A549 (cell line): ENCODE results near the gene GRM5. TPM values are rescaled to one million over a fixed set of nuclear protein-coding genes. Genes with fewer than 3 reads are reported as not detected.

Experiments used
- ATAC-seq, 2 experiments: fragments of 200-7000 bp in 1 of 2; fragments of >200 bp in 1 of 2; cut with Nextera tagmentation in 1 of 2; cut with Tn5 transposase in 1 of 2; 3 replicates each; pipeline versions ENCODE4 v1.8.0 to v1.9.1; 2018 to 2020; ENCODE audit warnings: mild to moderate bottlenecking in 1 of 2, moderate library complexity in 1 of 2
- CTCF ChIA-PET: fragments of 300-600 bp; sonication (Branson Sonifier 250); formaldehyde crosslinking; extraction: SDS; loops from one replicate; lab custom pipeline; 2021; ENCODE audit warnings: antibody characterized with exemption, inconsistent platforms; lab: Yijun Ruan, JAX
- POLR2A ChIA-PET: fragments of 350-600 bp; formaldehyde crosslinking; extraction: SDS; loops from one replicate; lab custom pipeline; 2021; ENCODE audit warnings: antibody characterized with exemption, inconsistent platforms; lab: Yijun Ruan, JAX
- DNase-seq, 2 experiments: peaks; one replicate each; pipeline versions ENCODE4 v3.0.0 to v3.0.0-alpha.2; 2011 to 2016; ENCODE audit warnings: low read depth in 1 of 2, low spot score in 1 of 2
- FAIRE-seq: peaks from 2 replicates; lab custom pipeline; 2011; peaks lifted over from hg19 to GRCh38; lab: Jason Lieb, UNC
- H3K27ac ChIP-seq, 2 experiments: fragments of >200 bp; sonication (Bioruptor Twin); formaldehyde crosslinking; 3 replicates each; pipeline ENCODE4 v1.5.1; 2016 to 2017
- H3K4me1 ChIP-seq: fragments of >200 bp; sonication (Bioruptor Twin); formaldehyde crosslinking; 3 replicates; pipeline ENCODE4 v1.6.1; 2016
- H3K4me2 ChIP-seq: fragments of >200 bp; sonication (Bioruptor Twin); formaldehyde crosslinking; 3 replicates; pipeline ENCODE4 v1.6.1; 2016
- H3K4me3 ChIP-seq: fragments of >200 bp; sonication (Bioruptor Twin); formaldehyde crosslinking; 3 replicates; pipeline ENCODE4 v1.5.1; 2016
- H3K9me3 ChIP-seq: fragments of >200 bp; sonication (Bioruptor Twin); formaldehyde crosslinking; 3 replicates; pipeline ENCODE4 v1.6.1; 2016
- CBX8 ChIP-seq: fragments of 200-600 bp; sonication (generic); IDR thresholded peaks from 2 replicates; pipeline ENCODE4 v1.6.1; 2016
- CHD2 ChIP-seq: fragments of 150-350 bp; IDR thresholded peaks from 2 replicates; pipeline ENCODE4 v1.6.1; 2014; ENCODE audit warnings: low read length; ENCODE audit not compliant: partially characterized antibody
- CHD4 ChIP-seq: fragments of 200-600 bp; sonication (generic); IDR thresholded peaks from 2 replicates; pipeline ENCODE4 v1.6.1; 2016; ENCODE audit warnings: antibody characterized with exemption, mild to moderate bottlenecking, borderline replicate concordance
- FOSL2 ChIP-seq, 2 experiments: fragments of 450-650 bp in 1 of 2; fragments of >200 bp in 1 of 2; sonication (Bioruptor Twin) in 1 of 2; formaldehyde crosslinking; IDR thresholded peaks; 2 replicates each; pipeline versions ENCODE4 v1.5.0 to v1.6.1; 2016 to 2020; ENCODE audit warnings: mild to moderate bottlenecking in 1 of 2, moderate library complexity in 1 of 2
- FOXS1 ChIP-seq: fragments of 250-450 bp; sonication (Bioruptor Pico); IDR thresholded peaks from 2 replicates; pipeline ENCODE4 v1.5.0; 2020; ENCODE audit warnings: mild to moderate bottlenecking, moderate library complexity
- HDAC2 ChIP-seq: fragments of 200-600 bp; sonication (generic); IDR thresholded peaks from 2 replicates; pipeline ENCODE4 v1.6.1; 2016
- HEYL ChIP-seq: fragments of 250-450 bp; sonication (Bioruptor Pico); IDR thresholded peaks from 2 replicates; pipeline ENCODE4 v1.8.0; 2021; ENCODE audit warnings: mild to moderate bottlenecking, moderate library complexity
- JUNB ChIP-seq: fragments of >200 bp; sonication (Bioruptor Twin); formaldehyde crosslinking; IDR thresholded peaks from 2 replicates; pipeline ENCODE4 v1.6.1; 2016
- KDM1A ChIP-seq: fragments of 200-600 bp; sonication (generic); IDR thresholded peaks from 2 replicates; pipeline ENCODE4 v1.6.1; 2016; ENCODE audit warnings: low read depth, mild to moderate bottlenecking
- MAZ ChIP-seq: fragments of 150-350 bp; IDR thresholded peaks from 2 replicates; pipeline ENCODE4 v1.6.1; 2014; ENCODE audit warnings: antibody characterized with exemption, low read depth, low read length, borderline replicate concordance
- PHF8 ChIP-seq: fragments of 200-600 bp; sonication (generic); IDR thresholded peaks from 2 replicates; pipeline ENCODE4 v1.6.1; 2016; ENCODE audit warnings: low read depth, mild to moderate bottlenecking, antibody characterized with exemption, moderate library complexity, borderline replicate concordance
- RARB ChIP-seq: fragments of 250-450 bp; sonication (Bioruptor Pico); IDR thresholded peaks from 2 replicates; pipeline ENCODE4 v1.8.0; 2021; ENCODE audit warnings: mild to moderate bottlenecking, moderate library complexity
- RCOR1 ChIP-seq: fragments of 150-350 bp; IDR thresholded peaks from 2 replicates; pipeline ENCODE4 v1.6.1; 2014; ENCODE audit warnings: antibody characterized with exemption, low read length, low read depth
- TFCP2L1 ChIP-seq: fragments of 250-450 bp; sonication (Bioruptor Pico); IDR thresholded peaks from 2 replicates; pipeline ENCODE4 v1.5.0; 2021; ENCODE audit warnings: mild to moderate bottlenecking
- WGBS: methylation state at CpG from one replicate; pipeline ENCODE4 v1.1.6; 2017; ENCODE audit errors: missing lambda C conversion rate; 5-methylcytosine and 5-hydroxymethylcytosine counted together
- polyA plus RNA-seq, 4 experiments: library from polyadenylated mRNA; depleted of rRNA in 3 of 4; stranded (reverse); fragments of >200 nt; fragmentation: RNase III in 1 of 4; extraction: RNeasy Plus Mini Kit Qiagen cat#74134 plus additional on column Dnase treatment in 1 of 4; gene quantifications; 2 replicates in 3 of 4; 3 replicates in 1 of 4; pipeline ENCODE4 v1.2.3, GENCODE V29; 2011 to 2017
- TF ChIP-seq, protein P1 (sequence below): IDR thresholded peaks from 2 replicates; pipeline ENCODE4 v1.6.1; 2012
- TF ChIP-seq, protein P2 (sequence below): fragments of >200 bp; sonication (Bioruptor Twin); formaldehyde crosslinking; IDR thresholded peaks from 2 replicates; pipeline ENCODE4 v1.6.1; 2016
- TF ChIP-seq, protein P3 (sequence below): fragments of 450-650 bp; IDR thresholded peaks from 2 replicates; pipeline ENCODE4 v1.6.1; 2014; ENCODE audit warnings: antibody characterized with exemption
- TF ChIP-seq, protein P4 (sequence below): fragments of 150-350 bp; IDR thresholded peaks from 2 replicates; pipeline ENCODE4 v1.6.1; 2014; ENCODE audit warnings: low read depth, mild to moderate bottlenecking, low read length
- TF ChIP-seq, protein P5 (sequence below): fragments of 250-450 bp; sonication (Bioruptor Pico); IDR thresholded peaks from 2 replicates; pipeline ENCODE4 v1.5.0; 2021; ENCODE audit warnings: mild to moderate bottlenecking, moderate library complexity, borderline replicate concordance
- TF ChIP-seq, protein P6 (sequence below): fragments of 200-600 bp; sonication (generic); IDR thresholded peaks from 2 replicates; pipeline ENCODE4 v1.6.1; 2016; ENCODE audit warnings: antibody characterized with exemption, mild to moderate bottlenecking, moderate library complexity

Gene GRM5
- polyA plus RNA-seq, 2 of the 4 experiments (the other 2 are of a cell fraction): 0.01 TPM; not detected in 1

DNA sequence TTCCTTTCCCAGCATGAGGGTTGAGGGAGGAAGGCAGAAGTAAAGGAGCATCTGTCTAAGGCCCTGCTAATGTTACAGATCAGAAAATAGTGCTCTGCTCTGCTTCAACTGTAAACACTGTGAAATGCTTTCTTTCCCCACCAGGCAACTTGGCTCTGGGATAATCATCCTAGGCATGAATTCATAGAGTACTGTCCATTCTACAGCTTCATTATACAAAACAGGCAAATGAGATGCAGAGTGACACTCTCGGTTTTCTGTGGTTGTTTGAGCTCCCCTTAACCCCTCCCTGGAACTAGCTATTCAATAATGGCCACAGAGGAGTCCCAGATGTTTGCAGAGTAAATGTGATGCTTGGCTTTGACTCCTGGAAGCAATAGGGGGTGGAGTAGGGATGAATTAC lies 544.0 kb downstream of the GRM5 start:
- no peak for FAIRE-seq
- ATAC-seq: 0 out of 6 replicates have a peak, but pooled peaks of 1 of the 2 experiments have one; percentile 24
- H3K4me1 ChIP-seq: no peaks in the 10 kb centered on the region
- no peak for TF ChIP-seq CHD2
- TF ChIP-seq RCOR1: no peak
- no peak for TF ChIP-seq RARB (CRISPR knock-in tag)
- TF ChIP-seq, protein P1, sequence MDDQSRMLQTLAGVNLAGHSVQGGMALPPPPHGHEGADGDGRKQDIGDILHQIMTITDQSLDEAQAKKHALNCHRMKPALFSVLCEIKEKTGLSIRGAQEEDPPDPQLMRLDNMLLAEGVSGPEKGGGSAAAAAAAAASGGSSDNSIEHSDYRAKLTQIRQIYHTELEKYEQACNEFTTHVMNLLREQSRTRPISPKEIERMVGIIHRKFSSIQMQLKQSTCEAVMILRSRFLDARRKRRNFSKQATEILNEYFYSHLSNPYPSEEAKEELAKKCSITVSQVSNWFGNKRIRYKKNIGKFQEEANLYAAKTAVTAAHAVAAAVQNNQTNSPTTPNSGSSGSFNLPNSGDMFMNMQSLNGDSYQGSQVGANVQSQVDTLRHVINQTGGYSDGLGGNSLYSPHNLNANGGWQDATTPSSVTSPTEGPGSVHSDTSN: no peak
- TF ChIP-seq TFCP2L1 (CRISPR knock-in tag): no peak
- TF ChIP-seq, protein P2, sequence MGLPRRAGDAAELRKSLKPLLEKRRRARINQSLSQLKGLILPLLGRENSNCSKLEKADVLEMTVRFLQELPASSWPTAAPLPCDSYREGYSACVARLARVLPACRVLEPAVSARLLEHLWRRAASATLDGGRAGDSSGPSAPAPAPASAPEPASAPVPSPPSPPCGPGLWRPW: no peak
- TF ChIP-seq, protein P3, sequence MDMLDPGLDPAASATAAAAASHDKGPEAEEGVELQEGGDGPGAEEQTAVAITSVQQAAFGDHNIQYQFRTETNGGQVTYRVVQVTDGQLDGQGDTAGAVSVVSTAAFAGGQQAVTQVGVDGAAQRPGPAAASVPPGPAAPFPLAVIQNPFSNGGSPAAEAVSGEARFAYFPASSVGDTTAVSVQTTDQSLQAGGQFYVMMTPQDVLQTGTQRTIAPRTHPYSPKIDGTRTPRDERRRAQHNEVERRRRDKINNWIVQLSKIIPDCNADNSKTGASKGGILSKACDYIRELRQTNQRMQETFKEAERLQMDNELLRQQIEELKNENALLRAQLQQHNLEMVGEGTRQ: no peak
- TF ChIP-seq KDM1A: no peak
- no peak for TF ChIP-seq PHF8
- no peak for TF ChIP-seq JUNB
- no peak for TF ChIP-seq CBX8
- TF ChIP-seq HDAC2: no peak
- TF ChIP-seq, protein P4, sequence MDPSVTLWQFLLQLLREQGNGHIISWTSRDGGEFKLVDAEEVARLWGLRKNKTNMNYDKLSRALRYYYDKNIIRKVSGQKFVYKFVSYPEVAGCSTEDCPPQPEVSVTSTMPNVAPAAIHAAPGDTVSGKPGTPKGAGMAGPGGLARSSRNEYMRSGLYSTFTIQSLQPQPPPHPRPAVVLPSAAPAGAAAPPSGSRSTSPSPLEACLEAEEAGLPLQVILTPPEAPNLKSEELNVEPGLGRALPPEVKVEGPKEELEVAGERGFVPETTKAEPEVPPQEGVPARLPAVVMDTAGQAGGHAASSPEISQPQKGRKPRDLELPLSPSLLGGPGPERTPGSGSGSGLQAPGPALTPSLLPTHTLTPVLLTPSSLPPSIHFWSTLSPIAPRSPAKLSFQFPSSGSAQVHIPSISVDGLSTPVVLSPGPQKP: no peak
- no peak for TF ChIP-seq FOXS1 (CRISPR knock-in tag)
- TF ChIP-seq HEYL (CRISPR knock-in tag): no peak
- TF ChIP-seq FOSL2 (IDR thresholded peaks at IDR 0.05): no peak
- no peak for TF ChIP-seq FOSL2 (CRISPR knock-in tag; IDR thresholded peaks at IDR 0.05)
- TF ChIP-seq, protein P5, sequence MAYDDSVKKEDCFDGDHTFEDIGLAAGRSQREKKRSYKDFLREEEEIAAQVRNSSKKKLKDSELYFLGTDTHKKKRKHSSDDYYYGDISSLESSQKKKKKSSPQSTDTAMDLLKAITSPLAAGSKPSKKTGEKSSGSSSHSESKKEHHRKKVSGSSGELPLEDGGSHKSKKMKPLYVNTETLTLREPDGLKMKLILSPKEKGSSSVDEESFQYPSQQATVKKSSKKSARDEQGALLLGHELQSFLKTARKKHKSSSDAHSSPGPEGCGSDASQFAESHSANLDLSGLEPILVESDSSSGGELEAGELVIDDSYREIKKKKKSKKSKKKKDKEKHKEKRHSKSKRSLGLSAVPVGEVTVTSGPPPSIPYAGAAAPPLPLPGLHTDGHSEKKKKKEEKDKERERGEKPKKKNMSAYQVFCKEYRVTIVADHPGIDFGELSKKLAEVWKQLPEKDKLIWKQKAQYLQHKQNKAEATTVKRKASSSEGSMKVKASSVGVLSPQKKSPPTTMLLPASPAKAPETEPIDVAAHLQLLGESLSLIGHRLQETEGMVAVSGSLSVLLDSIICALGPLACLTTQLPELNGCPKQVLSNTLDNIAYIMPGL (CRISPR knock-in tag): no peak
- no peak for DNase-seq
- no peak overlapping the region for H3K4me2 ChIP-seq
- WGBS: 17% methylated on average over 1 of the region's 1 CpG
- POLR2A ChIA-PET: no interaction called here
- CTCF ChIA-PET: interaction anchor here (0.5 to 2.0 kb wide), 4 partner anchors 13 to 412 kb away, joined by 3 to 7 read pairs (median 3); no protein-coding TSS in a partner anchor
- H3K4me3 ChIP-seq: no peak overlapping the region
- H3K27ac ChIP-seq: no peak overlapping the region
- H3K9me3 ChIP-seq: no peaks in the 10 kb centered on the region

DNA sequence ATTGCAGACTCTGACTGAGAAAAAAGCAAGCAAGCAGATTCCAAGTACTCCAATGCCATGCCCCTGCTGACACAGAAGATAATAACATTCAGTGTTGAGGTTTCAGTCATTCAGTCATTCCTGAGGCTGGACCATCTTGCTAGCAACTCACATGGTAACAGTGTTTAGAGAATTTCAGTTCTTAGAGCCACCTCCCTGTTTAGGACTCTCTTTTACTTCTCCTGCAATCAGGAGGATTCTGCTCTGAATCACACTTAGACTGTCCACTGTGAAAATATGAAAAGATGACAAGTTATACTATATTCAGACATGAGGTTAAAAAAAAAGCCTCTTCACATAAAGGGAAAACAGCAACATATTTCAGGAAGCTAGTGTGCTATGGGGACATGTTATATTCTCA lies 544.4 kb downstream of the GRM5 start:
- no peak for ATAC-seq
- H3K4me2 ChIP-seq: no peak overlapping the region
- no peaks in the 10 kb centered on the region for H3K9me3 ChIP-seq
- TF ChIP-seq KDM1A (no peak), CHD4 (no peak), MAZ (no peak)
- TF ChIP-seq, protein P1: no peak
- TF ChIP-seq, protein P6, sequence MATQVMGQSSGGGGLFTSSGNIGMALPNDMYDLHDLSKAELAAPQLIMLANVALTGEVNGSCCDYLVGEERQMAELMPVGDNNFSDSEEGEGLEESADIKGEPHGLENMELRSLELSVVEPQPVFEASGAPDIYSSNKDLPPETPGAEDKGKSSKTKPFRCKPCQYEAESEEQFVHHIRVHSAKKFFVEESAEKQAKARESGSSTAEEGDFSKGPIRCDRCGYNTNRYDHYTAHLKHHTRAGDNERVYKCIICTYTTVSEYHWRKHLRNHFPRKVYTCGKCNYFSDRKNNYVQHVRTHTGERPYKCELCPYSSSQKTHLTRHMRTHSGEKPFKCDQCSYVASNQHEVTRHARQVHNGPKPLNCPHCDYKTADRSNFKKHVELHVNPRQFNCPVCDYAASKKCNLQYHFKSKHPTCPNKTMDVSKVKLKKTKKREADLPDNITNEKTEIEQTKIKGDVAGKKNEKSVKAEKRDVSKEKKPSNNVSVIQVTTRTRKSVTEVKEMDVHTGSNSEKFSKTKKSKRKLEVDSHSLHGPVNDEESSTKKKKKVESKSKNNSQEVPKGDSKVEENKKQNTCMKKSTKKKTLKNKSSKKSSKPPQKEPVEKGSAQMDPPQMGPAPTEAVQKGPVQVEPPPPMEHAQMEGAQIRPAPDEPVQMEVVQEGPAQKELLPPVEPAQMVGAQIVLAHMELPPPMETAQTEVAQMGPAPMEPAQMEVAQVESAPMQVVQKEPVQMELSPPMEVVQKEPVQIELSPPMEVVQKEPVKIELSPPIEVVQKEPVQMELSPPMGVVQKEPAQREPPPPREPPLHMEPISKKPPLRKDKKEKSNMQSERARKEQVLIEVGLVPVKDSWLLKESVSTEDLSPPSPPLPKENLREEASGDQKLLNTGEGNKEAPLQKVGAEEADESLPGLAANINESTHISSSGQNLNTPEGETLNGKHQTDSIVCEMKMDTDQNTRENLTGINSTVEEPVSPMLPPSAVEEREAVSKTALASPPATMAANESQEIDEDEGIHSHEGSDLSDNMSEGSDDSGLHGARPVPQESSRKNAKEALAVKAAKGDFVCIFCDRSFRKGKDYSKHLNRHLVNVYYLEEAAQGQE: no peak
- FAIRE-seq: no peak
- H3K4me3 ChIP-seq: no peak overlapping the region
- no peaks in the 10 kb centered on the region for H3K4me1 ChIP-seq
- H3K27ac ChIP-seq: no peak overlapping the region
- DNase-seq: no peak
- POLR2A ChIA-PET: no interaction called here
- CTCF ChIA-PET: interaction anchor here (2.0 kb wide), 1 partner anchor 22 kb away, joined by 7 read pairs; no protein-coding TSS in a partner anchor
